Mesenchymal stem cell (in vitro differentiated cells and primary cell): Measurements from ENCODE around the gene NLRP12.

Experiments
- DNase-seq: peaks from one replicate; pipeline ENCODE4 v3.0.0-alpha.2; 2013
- H2AFZ ChIP-seq: one replicate; pipeline ENCODE4 v1.6.1; 2013; ENCODE audit warnings: low read depth, mild to moderate bottlenecking, control low read depth, inconsistent platforms, low read length, moderate library complexity
- H2AK5ac ChIP-seq: 2 replicates; pipeline ENCODE4 v1.6.1; 2013; ENCODE audit warnings: low read length, moderate library complexity, mild to moderate bottlenecking, inconsistent platforms; ENCODE audit not compliant: severe bottlenecking
- H2BK120ac ChIP-seq: one replicate; pipeline ENCODE4 v1.6.1; 2013; ENCODE audit warnings: low read depth, mild to moderate bottlenecking, inconsistent platforms, low read length, moderate library complexity
- H2BK12ac ChIP-seq, 2 experiments: one replicate each; pipeline ENCODE4 v1.6.1; 2013; ENCODE audit warnings: inconsistent platforms in 2 of 2, low read length in 2 of 2, mild to moderate bottlenecking in 2 of 2, moderate library complexity in 2 of 2, control low read depth in 1 of 2
- H2BK15ac ChIP-seq: one replicate; pipeline ENCODE4 v1.6.1; 2013; ENCODE audit warnings: mild to moderate bottlenecking, low read depth, inconsistent platforms; ENCODE audit not compliant: poor library complexity, severe bottlenecking
- H2BK5ac ChIP-seq: 2 replicates; pipeline ENCODE4 v1.6.1; 2013; ENCODE audit warnings: low read depth, mild to moderate bottlenecking, low read length, control low read depth, inconsistent platforms; ENCODE audit not compliant: poor library complexity, severe bottlenecking
- H3K14ac ChIP-seq, 2 experiments: one replicate each; pipeline ENCODE4 v1.6.1; 2013; ENCODE audit warnings: inconsistent platforms in 2 of 2, low read length in 2 of 2, control low read depth in 1 of 2, mild to moderate bottlenecking in 1 of 2, moderate library complexity in 1 of 2
- H3K18ac ChIP-seq, 2 experiments: one replicate each; pipeline ENCODE4 v1.6.1; 2013; ENCODE audit warnings: inconsistent platforms in 2 of 2, low read length in 2 of 2, control low read depth in 1 of 2, low read depth in 1 of 2, mild to moderate bottlenecking in 1 of 2
- H3K23ac ChIP-seq, 2 experiments: one replicate each; pipeline ENCODE4 v1.6.1; 2013; ENCODE audit warnings: inconsistent platforms in 2 of 2, low read length in 2 of 2, mild to moderate bottlenecking in 2 of 2, moderate library complexity in 2 of 2, control low read depth in 1 of 2
- H3K27ac ChIP-seq: 2 replicates; pipeline ENCODE4 v1.5.1; 2013; ENCODE audit warnings: mild to moderate bottlenecking, moderate library complexity, low read length, control low read depth, inconsistent platforms; ENCODE audit not compliant: poor library complexity, severe bottlenecking
- H3K27me3 ChIP-seq, 2 experiments: 2 replicates each; pipeline versions ENCODE4 v1.6.1 to v1.7.0; 2013; ENCODE audit warnings: low read length in 2 of 2, mild to moderate bottlenecking in 2 of 2, moderate library complexity in 2 of 2, control low read depth in 1 of 2, inconsistent platforms in 1 of 2; ENCODE audit not compliant: control insufficient read depth in 1 of 2, insufficient read depth in 1 of 2
- H3K36me3 ChIP-seq, 2 experiments: 2 replicates each; pipeline versions ENCODE4 v1.6.1 to v1.7.0; 2013; ENCODE audit warnings: low read length in 2 of 2, control low read depth in 1 of 2, inconsistent platforms in 1 of 2, low read depth in 1 of 2, mild to moderate bottlenecking in 1 of 2; ENCODE audit not compliant: insufficient read depth in 2 of 2, control insufficient read depth in 1 of 2
- H3K4ac ChIP-seq, 2 experiments: one replicate each; pipeline ENCODE4 v1.6.1; 2013; ENCODE audit warnings: inconsistent platforms in 2 of 2, low read length in 2 of 2, mild to moderate bottlenecking in 2 of 2, moderate library complexity in 2 of 2, control low read depth in 1 of 2, low read depth in 1 of 2
- H3K4me1 ChIP-seq: 2 replicates; pipeline ENCODE4 v1.6.1; 2013; ENCODE audit warnings: low read depth, low read length, control low read depth; ENCODE audit not compliant: control insufficient read depth, insufficient read depth
- H3K4me2 ChIP-seq: 2 replicates; pipeline ENCODE4 v1.6.1; 2013; ENCODE audit warnings: low read length, mild to moderate bottlenecking, inconsistent platforms; ENCODE audit not compliant: poor library complexity, severe bottlenecking
- H3K4me3 ChIP-seq, 2 experiments: 2 replicates each; pipeline versions ENCODE4 v1.5.1 to v1.7.0; 2013; ENCODE audit warnings: low read length in 2 of 2, mild to moderate bottlenecking in 2 of 2, control low read depth in 1 of 2, low read depth in 1 of 2; ENCODE audit not compliant: insufficient read depth in 1 of 2
- H3K79me1 ChIP-seq: replicated peaks from 2 replicates; pipeline ENCODE4 v1.6.1; 2013; ENCODE audit warnings: mild to moderate bottlenecking, control low read depth, low read length, inconsistent platforms; ENCODE audit not compliant: poor library complexity, severe bottlenecking
- H3K9ac ChIP-seq: 2 replicates; pipeline ENCODE4 v1.7.0; 2013; ENCODE audit warnings: mild to moderate bottlenecking, low read length, moderate library complexity
- H3K9me3 ChIP-seq: 2 replicates; pipeline ENCODE4 v1.7.0; 2013; ENCODE audit warnings: mild to moderate bottlenecking, low read length; ENCODE audit not compliant: control insufficient read depth
- H4K8ac ChIP-seq: one replicate; pipeline ENCODE4 v1.6.1; 2013; ENCODE audit warnings: inconsistent platforms, mild to moderate bottlenecking, low read length, moderate library complexity
- H4K91ac ChIP-seq: one replicate; pipeline ENCODE4 v1.6.1; 2013; ENCODE audit warnings: mild to moderate bottlenecking, low read length, inconsistent platforms
- WGBS: methylation state at CpG from one replicate; pipeline ENCODE4 v1.1.7; 2013; ENCODE audit warnings: mixed read lengths; 5-methylcytosine and 5-hydroxymethylcytosine counted together

Gene NLRP12

DNA sequence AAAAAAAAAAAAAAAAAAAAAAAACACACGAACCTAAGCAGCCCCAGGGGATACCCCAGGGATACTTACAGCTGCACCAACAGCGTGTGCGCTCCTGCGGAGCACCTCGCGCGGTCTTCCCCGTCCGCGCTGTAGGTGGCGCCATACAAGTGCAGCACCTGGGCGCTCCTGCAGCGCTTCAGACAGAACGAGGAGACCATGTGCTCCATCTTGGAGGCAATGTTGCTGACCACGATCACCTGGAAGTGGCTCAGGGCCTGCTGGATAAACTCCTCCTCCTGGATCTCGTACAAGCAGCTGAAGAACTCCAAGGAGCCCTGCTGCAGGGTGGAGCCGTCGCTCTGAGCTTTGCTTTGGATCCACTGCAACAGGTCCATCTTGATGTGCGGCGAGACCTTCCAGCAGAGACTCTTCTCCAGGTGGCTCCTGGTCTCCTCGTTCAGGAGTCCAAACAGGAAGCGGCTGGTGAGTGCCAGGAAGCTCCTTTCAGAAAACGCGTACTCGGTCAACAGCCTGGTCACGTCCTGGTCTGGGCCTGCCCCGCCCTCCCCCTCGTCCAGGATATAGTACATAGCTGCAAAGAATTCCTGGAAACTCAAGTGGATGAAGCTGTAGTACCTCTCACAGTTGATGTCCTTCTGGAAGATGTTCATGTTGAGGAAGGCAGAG lies 14.5 kb downstream of the NLRP12 start:
- Histone ChIP-seq H3K9ac (no peak overlapping the region), H2BK12ac (no peak overlapping the region), H3K4me3 (no peak overlapping the region), H3K4ac (no peak overlapping the region), H4K8ac (no peak overlapping the region), H3K36me3 (no peaks in the 10 kb centered on the region), H3K27ac (no peak overlapping the region), H2BK15ac (no peak overlapping the region), H3K23ac (no peak overlapping the region), H2BK5ac (no peak overlapping the region), H3K14ac (no peak overlapping the region), H2AFZ (no peak overlapping the region), H3K4me1 (no peaks in the 10 kb centered on the region), H3K9me3 (no peaks in the 10 kb centered on the region), H2AK5ac (no peak overlapping the region), H3K18ac (no peak overlapping the region), H3K79me1 (no peaks in the 10 kb centered on the region), H3K4me2 (no peak overlapping the region), H4K91ac (no peak overlapping the region), H2BK120ac (no peak overlapping the region), H3K27me3 (no peaks in the 10 kb centered on the region)
- 86% methylated on average over 28 of the region's 28 CpGs for WGBS
- DNase-seq: no peak

DNA sequence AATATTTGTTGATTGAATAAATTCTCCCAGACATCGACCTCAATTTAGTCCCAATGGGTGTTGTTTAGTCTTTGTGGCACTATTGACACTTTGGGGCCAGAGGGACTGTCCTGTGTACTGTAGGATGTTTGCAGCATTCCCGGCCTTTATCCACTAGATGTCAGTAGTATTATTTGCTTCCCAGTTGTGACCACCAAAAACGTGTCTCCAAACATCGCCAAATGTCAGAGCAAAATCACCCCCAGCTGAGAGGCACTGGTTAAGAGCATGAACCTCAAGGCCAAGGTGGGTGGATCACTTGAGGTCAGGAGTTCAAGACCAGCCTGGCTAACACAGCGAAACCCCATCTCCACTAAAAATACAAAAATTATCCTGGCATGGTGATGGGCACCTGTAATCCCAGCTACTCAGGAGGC lies 15.4 kb downstream of the NLRP12 start:
- peak; percentile 15 for DNase-seq
- no peak overlapping the region for H2BK5ac ChIP-seq
- H3K14ac ChIP-seq: no peak overlapping the region
- H3K18ac ChIP-seq: no peak overlapping the region
- no peaks in the 10 kb centered on the region for H3K9me3 ChIP-seq
- no peak overlapping the region for H3K23ac ChIP-seq
- no peaks in the 10 kb centered on the region for H3K79me1 ChIP-seq
- no peak overlapping the region for H3K4ac ChIP-seq
- H3K4me3 ChIP-seq: no peak overlapping the region
- no peak overlapping the region for H3K27ac ChIP-seq
- no peak overlapping the region for H2BK12ac ChIP-seq
- no peak overlapping the region for H2AK5ac ChIP-seq
- 7% methylated on average over 5 of the region's 5 CpGs for WGBS
- no peak overlapping the region for H3K9ac ChIP-seq
- H4K91ac ChIP-seq: no peak overlapping the region
- H4K8ac ChIP-seq: no peak overlapping the region
- H3K4me1 ChIP-seq: no peaks in the 10 kb centered on the region
- H3K36me3 ChIP-seq: no peaks in the 10 kb centered on the region
- no peak overlapping the region for H3K4me2 ChIP-seq
- H2BK15ac ChIP-seq: no peak overlapping the region
- H2AFZ ChIP-seq: no peak overlapping the region
- no peaks in the 10 kb centered on the region for H3K27me3 ChIP-seq
- H2BK120ac ChIP-seq: no peak overlapping the region

DNA sequence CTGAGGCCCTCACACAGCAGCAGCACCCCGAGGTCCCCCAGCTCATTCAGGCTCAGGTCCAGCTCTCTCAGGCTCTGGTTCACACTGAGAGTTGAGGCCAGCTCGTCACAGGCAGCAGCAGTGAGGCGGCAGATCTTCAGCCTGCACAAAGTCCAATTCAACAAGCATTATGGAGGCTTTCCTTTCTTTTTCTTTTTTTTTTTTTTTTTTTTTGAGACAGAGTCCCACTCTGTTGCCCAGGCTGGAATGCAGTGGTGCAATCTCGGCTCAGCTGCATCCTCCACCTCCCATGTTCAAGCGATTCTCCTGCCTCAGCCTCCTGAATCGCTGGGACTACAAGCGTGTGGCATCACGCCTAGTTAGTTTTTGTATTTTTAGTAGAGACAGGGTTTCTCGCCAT lies 22.9 kb downstream of the NLRP12 start:
- no peaks in the 10 kb centered on the region for H3K36me3 ChIP-seq
- no peaks in the 10 kb centered on the region for H3K27me3 ChIP-seq
- no peak overlapping the region for H4K91ac ChIP-seq
- no peak overlapping the region for H2BK120ac ChIP-seq
- H3K14ac ChIP-seq: no peak overlapping the region
- no peak overlapping the region for H2AFZ ChIP-seq
- H2BK15ac ChIP-seq: no peak overlapping the region
- H2BK5ac ChIP-seq: no peak overlapping the region
- H3K4me2 ChIP-seq: no peak overlapping the region
- H3K27ac ChIP-seq: no peak overlapping the region
- H3K4me3 ChIP-seq: no peak overlapping the region
- H4K8ac ChIP-seq: no peak overlapping the region
- no peak overlapping the region for H2BK12ac ChIP-seq
- H3K79me1 ChIP-seq: no peaks in the 10 kb centered on the region
- no peaks in the 10 kb centered on the region for H3K9me3 ChIP-seq
- H3K4ac ChIP-seq: no peak overlapping the region
- no peak overlapping the region for H3K18ac ChIP-seq
- DNase-seq: no peak
- no peaks in the 10 kb centered on the region for H3K4me1 ChIP-seq
- H3K9ac ChIP-seq: no peak overlapping the region
- WGBS: 88% methylated on average over 9 of the region's 9 CpGs
- H3K23ac ChIP-seq: no peak overlapping the region
- H2AK5ac ChIP-seq: no peak overlapping the region

GRCh38 chr19:53795019-53795418 lies 29.1 kb downstream of the NLRP12 start:
- Histone ChIP-seq H3K9me3 (no peaks in the 10 kb centered on the region), H3K4ac (no peak overlapping the region), H3K36me3 (no peaks in the 10 kb centered on the region), H3K23ac (no peak overlapping the region), H2BK12ac (no peak overlapping the region), H4K91ac (no peak overlapping the region), H3K14ac (no peak overlapping the region), H3K9ac (no peak overlapping the region), H4K8ac (no peak overlapping the region), H3K79me1 (no peaks in the 10 kb centered on the region), H2BK15ac (no peak overlapping the region), H3K27ac (no peak overlapping the region), H3K4me1 (no peaks in the 10 kb centered on the region), H3K18ac (no peak overlapping the region), H3K27me3 (no peaks in the 10 kb centered on the region), H2AFZ (no peak overlapping the region), H2BK5ac (no peak overlapping the region), H2BK120ac (no peak overlapping the region), H3K4me3 (no peak overlapping the region), H2AK5ac (no peak overlapping the region), H3K4me2 (no peak overlapping the region)
- WGBS: 72% methylated on average over 3 of the region's 4 CpGs
- DNase-seq: no peak
